Hepatocyte (in vitro differentiated cells): ENCODE measurements around the gene TM7SF2. TPM values are rescaled to one million over a fixed set of nuclear protein-coding genes. Genes with fewer than 3 reads are reported as not detected.

ENCODE experiments used
- DNase-seq: peaks from one replicate; pipeline ENCODE4 v3.0.0-alpha.2; 2016; ENCODE audit warnings: low spot score
- H2AFZ ChIP-seq: fragments of 200-600 bp; sonication (generic); 2 replicates; pipeline ENCODE4 v1.6.0; 2016; ENCODE audit warnings: antibody characterized with exemption, mild to moderate bottlenecking
- H3K27ac ChIP-seq: fragments of 200-600 bp; sonication (generic); 2 replicates; pipeline ENCODE4 v1.5.1; 2016; ENCODE audit warnings: mild to moderate bottlenecking
- H3K27me3 ChIP-seq: fragments of 200-600 bp; sonication (generic); 2 replicates; pipeline ENCODE4 v1.6.1; 2016
- H3K36me3 ChIP-seq: fragments of 200-600 bp; sonication (generic); replicated peaks from 2 replicates; pipeline ENCODE4 v1.5.1; 2016; ENCODE audit warnings: low read depth; ENCODE audit not compliant: insufficient read depth
- H3K4me1 ChIP-seq: fragments of 200-600 bp; sonication (generic); 2 replicates; pipeline ENCODE4 v1.5.1; 2016; ENCODE audit warnings: mild to moderate bottlenecking, moderate library complexity; ENCODE audit not compliant: insufficient read depth
- H3K4me2 ChIP-seq: fragments of 200-600 bp; sonication (generic); 2 replicates; pipeline ENCODE4 v1.6.0; 2016
- H3K4me3 ChIP-seq: fragments of 200-600 bp; sonication (generic); 2 replicates; pipeline ENCODE4 v1.5.1; 2016; ENCODE audit warnings: mild to moderate bottlenecking
- H3K79me2 ChIP-seq: fragments of 200-600 bp; sonication (generic); 2 replicates; pipeline ENCODE4 v1.6.0; 2017; ENCODE audit warnings: mild to moderate bottlenecking
- H3K9me2 ChIP-seq: fragments of 200-600 bp; sonication (generic); replicated peaks from 2 replicates; pipeline ENCODE4 v1.6.0; 2017; ENCODE audit warnings: mild to moderate bottlenecking; ENCODE audit not compliant: insufficient read depth
- H3K9me3 ChIP-seq: fragments of 200-600 bp; sonication (generic); 2 replicates; pipeline ENCODE4 v1.5.1; 2016; ENCODE audit warnings: low read depth, mild to moderate bottlenecking
- H4K20me1 ChIP-seq: fragments of 200-600 bp; sonication (generic); 2 replicates; pipeline ENCODE4 v1.6.0; 2016; ENCODE audit warnings: mild to moderate bottlenecking; ENCODE audit not compliant: insufficient read depth, poor library complexity, severe bottlenecking
- EZH2 ChIP-seq: fragments of 200-600 bp; sonication (generic); IDR thresholded peaks from 2 replicates; pipeline ENCODE4 v1.6.1; 2016; ENCODE audit warnings: antibody characterized with exemption, mild to moderate bottlenecking, borderline replicate concordance
- EZH2phosphoT487 ChIP-seq: fragments of 200-600 bp; sonication (generic); IDR thresholded peaks from one replicate; pipeline ENCODE4 v1.6.1; 2018; ENCODE audit warnings: antibody characterized with exemption, mild to moderate bottlenecking, low read depth, moderate library complexity; ENCODE audit not compliant: unreplicated experiment, severe bottlenecking
- WGBS: methylation state at CpG from one replicate; pipeline ENCODE4 v1.1.6; 2016; ENCODE audit warnings: low lambda C conversion rate; ENCODE audit errors: missing lambda C conversion rate; 5-methylcytosine and 5-hydroxymethylcytosine counted together
- polyA plus RNA-seq: library from polyadenylated mRNA; unstranded; fragments of >200 nt; fragmentation: Nextera tagmentation; extraction: Ambion mirVana; gene quantifications from 2 replicates; pipeline ENCODE4 v1.2.1, GENCODE V29; 2016
- total RNA-seq: library from RNA; depleted of rRNA; stranded (reverse); fragments of >200 nt; gene quantifications from 2 replicates; pipeline ENCODE4 v1.2.3, GENCODE V29; 2014
- TF ChIP-seq, protein P1 (sequence below): fragments of 200-600 bp; sonication (generic); IDR thresholded peaks from 2 replicates; pipeline ENCODE4 v1.5.1; 2016; ENCODE audit warnings: antibody characterized with exemption, mild to moderate bottlenecking; ENCODE audit not compliant: poor library complexity

TM7SF2 gene
- total and polyA plus RNA-seq, 2 experiments from 2014 or later = 133 to 209 TPM

DNA sequence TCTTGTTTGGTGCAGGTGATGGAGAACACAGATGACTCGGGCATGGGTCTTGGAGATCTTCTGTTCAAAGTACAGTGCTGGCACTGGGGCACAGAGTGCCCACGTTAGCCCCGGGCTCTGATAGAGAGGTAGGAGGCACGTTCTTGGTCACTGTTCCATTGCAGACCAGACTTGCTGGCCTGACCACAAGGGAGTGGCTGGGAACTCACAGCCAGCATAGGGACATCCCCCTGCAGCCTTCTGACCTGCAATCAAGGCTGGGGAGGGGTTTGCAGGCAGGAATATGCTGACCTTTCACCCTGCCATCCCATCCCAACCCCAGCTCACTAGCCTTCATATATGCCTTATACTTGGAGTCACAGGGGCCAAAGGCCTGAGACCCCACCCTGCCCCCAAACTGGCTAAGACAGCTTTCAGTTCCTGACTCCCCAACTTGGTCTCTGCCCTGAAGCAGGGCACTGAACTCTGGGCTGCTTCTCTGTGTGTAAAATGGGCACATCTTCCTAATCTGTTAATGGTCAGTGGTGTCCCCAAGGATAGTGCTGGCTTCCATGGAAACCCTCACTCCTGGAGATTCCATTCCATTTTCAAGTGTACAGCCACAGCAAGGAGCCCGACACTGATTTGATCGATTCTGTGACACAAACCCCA, 15.1 kb downstream of the TM7SF2 start:
- Histone ChIP-seq H3K36me3 (no peaks in the 10 kb centered on the region), H3K79me2 (peaks cover 31% of the 10 kb centered on the region), H3K9me3 (no peaks in the 10 kb centered on the region), H3K9me2 (no peaks in the 10 kb centered on the region), H2AFZ (no peak overlapping the region), H3K4me1 (peaks cover 4% of the 10 kb centered on the region), H4K20me1 (no peaks in the 10 kb centered on the region), H3K4me2 (no peak overlapping the region), H3K27ac (no peak overlapping the region), H3K27me3 (no peaks in the 10 kb centered on the region), H3K4me3 (no peak overlapping the region)
- no peak for TF ChIP-seq EZH2
- TF ChIP-seq, protein P1, sequence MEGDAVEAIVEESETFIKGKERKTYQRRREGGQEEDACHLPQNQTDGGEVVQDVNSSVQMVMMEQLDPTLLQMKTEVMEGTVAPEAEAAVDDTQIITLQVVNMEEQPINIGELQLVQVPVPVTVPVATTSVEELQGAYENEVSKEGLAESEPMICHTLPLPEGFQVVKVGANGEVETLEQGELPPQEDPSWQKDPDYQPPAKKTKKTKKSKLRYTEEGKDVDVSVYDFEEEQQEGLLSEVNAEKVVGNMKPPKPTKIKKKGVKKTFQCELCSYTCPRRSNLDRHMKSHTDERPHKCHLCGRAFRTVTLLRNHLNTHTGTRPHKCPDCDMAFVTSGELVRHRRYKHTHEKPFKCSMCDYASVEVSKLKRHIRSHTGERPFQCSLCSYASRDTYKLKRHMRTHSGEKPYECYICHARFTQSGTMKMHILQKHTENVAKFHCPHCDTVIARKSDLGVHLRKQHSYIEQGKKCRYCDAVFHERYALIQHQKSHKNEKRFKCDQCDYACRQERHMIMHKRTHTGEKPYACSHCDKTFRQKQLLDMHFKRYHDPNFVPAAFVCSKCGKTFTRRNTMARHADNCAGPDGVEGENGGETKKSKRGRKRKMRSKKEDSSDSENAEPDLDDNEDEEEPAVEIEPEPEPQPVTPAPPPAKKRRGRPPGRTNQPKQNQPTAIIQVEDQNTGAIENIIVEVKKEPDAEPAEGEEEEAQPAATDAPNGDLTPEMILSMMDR = no peak
- 90% methylated on average over 6 of the region's 6 CpGs for WGBS
- no peak for DNase-seq

DNA sequence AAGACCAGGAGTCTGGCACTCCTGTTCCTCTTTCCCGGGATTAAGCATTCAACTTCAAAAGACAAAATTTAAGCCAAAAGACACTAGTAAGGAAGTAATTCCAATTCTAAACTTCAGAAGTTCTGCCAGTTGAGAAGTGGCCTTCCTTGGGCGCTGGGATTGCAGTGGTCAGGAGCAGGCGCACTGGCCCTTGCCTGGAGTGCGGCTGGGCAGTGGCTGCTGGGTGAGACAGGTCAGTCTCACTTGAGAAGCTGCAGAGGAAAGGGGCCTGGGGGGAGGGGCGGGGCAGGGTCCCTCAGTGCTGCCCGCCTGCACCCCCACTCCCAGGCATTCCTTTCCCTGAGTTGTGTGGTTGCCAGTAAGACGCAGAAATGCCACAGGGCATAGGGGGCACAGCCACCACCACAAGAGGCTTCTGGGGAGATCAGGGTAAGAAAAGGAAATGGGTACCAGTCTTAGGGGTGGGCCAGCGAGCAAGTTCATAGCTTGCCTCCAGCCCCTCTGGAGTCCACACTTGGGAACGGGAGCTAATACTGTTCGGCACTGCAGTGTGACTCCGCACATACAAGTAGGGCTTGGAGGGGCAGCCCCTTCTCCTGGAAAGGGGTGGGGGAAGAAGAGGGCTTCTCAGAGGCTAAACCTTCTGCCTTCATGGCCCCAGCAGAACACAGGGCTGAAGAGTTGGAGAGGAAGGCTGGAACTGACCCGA, 16.0 kb downstream of the TM7SF2 start:
- Histone ChIP-seq H3K4me3 (no peak overlapping the region), H3K27me3 (no peaks in the 10 kb centered on the region), H3K9me3 (no peaks in the 10 kb centered on the region), H3K79me2 (peaks cover 39% of the 10 kb centered on the region), H3K9me2 (no peaks in the 10 kb centered on the region), H3K4me2 (no peak overlapping the region), H3K36me3 (no peaks in the 10 kb centered on the region), H3K4me1 (peaks cover 6% of the 10 kb centered on the region), H3K27ac (no peak overlapping the region), H2AFZ (no peak overlapping the region), H4K20me1 (peaks cover under 1% of the 10 kb centered on the region)
- no peak for DNase-seq
- TF ChIP-seq, protein P1 = no peak
- TF ChIP-seq EZH2 = no peak
- TF ChIP-seq EZH2phosphoT487 = no peak
- WGBS = 95% methylated on average over 10 of the region's 12 CpGs

DNA sequence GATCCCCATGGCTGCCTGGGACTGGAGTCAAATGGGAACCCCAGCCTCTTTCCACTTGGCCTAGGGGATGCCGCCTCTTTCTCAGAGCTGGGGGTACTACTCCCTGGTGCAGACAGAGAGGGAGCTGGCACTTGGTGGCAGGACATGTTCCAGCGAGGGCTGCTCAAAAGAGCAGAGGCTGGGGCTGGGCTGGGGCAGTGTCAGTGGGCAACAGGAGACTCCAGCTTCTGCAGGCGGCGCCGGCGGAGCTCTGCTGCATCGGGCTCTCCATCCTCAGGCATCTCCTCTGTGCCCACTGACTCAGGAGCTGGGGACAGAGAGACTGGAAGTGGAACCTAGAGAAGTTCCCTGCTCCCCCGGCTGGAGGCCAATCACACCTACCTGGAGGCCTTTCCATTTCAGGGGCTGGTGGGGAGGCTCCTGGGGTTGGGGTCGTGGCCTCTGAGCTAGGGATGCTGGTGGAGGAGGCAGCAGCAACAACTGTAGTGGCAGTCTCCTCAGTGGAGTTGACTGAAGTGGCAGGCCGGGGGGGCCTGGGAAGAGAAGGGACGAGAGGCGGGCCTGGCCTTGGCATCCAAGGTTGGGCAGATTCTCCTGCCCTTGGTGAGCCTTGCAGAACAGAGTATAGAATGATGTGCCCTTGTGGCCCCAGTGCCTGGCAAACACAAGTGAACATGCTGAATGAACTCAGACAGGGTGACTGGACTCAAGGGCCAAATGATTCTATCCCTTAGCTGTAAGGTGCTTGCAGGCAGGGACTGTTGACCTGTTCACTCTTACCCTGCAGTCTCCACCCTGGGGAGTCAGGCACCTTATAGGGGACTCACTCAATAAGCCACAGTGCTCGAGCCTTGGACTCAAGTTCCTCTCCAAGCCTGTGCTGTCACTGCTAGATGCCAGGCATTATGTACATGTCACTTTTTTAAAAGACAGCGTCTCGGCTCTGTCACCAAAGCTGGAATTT, 16.8 kb downstream of the TM7SF2 start:
- H3K27me3 ChIP-seq = no peaks in the 10 kb centered on the region
- H4K20me1 ChIP-seq = peaks cover 4% of the 10 kb centered on the region
- no peaks in the 10 kb centered on the region for H3K9me2 ChIP-seq
- H3K27ac ChIP-seq = no peak overlapping the region
- DNase-seq = no peak
- no peaks in the 10 kb centered on the region for H3K9me3 ChIP-seq
- H2AFZ ChIP-seq = no peak overlapping the region
- H3K4me1 ChIP-seq = peaks cover 8% of the 10 kb centered on the region
- no peaks in the 10 kb centered on the region for H3K36me3 ChIP-seq
- WGBS = 95% methylated on average over 15 of the region's 15 CpGs
- no peak overlapping the region for H3K4me3 ChIP-seq
- TF ChIP-seq, protein P1 = no peak
- TF ChIP-seq EZH2 = no peak
- TF ChIP-seq EZH2phosphoT487 = no peak
- H3K79me2 ChIP-seq = peaks cover 40% of the 10 kb centered on the region
- no peak overlapping the region for H3K4me2 ChIP-seq
